ENCODE data around the gene NPHP1.
"Not testable (repeated sequence)": the region's sequence is repeated elsewhere in the genome, so short reads cannot be mapped to it uniquely, and the experiment has no call there.

The NPHP1 gene

GRCh38 chr2:110126906-110127305 is 77.9 kb downstream of the NPHP1 start:
- Mint-ChIP-seq H3K27me3 (peaks cover under 1% of the 10 kb centered on the region), H3K27ac (no peak overlapping the region), H3K36me3 (ENCODE audit: low read depth) (peaks cover 2% of the 10 kb centered on the region), H3K4me3 (no peak overlapping the region), H3K4me1 (peaks cover 15% of the 10 kb centered on the region), H3K9me3 (no peaks in the 10 kb centered on the region)
- DNase-seq (no peak), ATAC-seq (no peak)

- Mint-ChIP-seq H3K4me3 (no peak overlapping the region), H3K27ac (no peak overlapping the region), H3K4me1 (peaks cover 9% of the 10 kb centered on the region), H3K27me3 (peaks cover 2% of the 10 kb centered on the region), H3K36me3 (ENCODE audit: low read depth) (no peaks in the 10 kb centered on the region), H3K9me3 (no peaks in the 10 kb centered on the region)
- DNase-seq (no peak), ATAC-seq (no peak)
These were observed 78.6 kb downstream of the NPHP1 start for GRCh38 chr2:110126086-110126773.

DNA sequence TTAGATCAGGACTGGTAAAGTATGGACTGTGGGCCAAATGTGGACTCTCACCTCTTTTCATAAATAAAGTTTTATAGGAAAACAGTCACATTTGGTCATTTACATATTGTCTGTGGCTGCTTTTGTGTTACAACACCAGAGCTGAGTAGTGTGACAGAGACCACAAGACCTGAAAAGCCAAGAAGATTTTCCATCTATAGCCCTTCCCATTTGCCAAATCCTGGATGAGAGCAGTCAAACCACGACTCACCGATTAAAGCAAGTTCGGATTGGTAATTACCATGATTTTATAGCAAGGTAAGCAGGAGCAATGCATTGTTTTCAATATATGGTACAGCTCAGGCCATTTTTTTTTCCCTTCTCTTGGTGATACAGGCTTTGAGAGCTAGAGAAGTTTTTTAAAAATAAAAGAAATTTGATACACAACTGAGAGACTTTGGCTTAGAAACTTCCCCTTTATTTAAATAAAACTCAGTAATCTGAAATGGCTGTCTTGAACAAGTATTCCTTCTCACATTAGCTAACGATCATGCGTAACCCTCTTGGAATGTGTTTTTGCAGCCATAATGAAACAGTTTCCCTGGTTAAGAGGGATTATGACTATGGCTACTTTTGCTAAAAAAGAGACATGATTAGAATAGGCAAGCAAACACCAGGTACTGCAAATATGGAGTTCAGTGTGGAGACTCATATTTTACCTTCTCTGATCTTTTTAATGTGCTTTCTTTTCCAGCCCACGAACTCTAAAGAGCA is 79.7 kb downstream of the NPHP1 start:
- DNase-seq (no peak), ATAC-seq (no peak)
- no peak overlapping the region for H3K27ac Mint-ChIP-seq
- H3K4me1 Mint-ChIP-seq = peaks cover 6% of the 10 kb centered on the region
- H3K27me3 Mint-ChIP-seq = peaks cover 2% of the 10 kb centered on the region
- H3K9me3 Mint-ChIP-seq = no peaks in the 10 kb centered on the region
- no peak overlapping the region for H3K4me3 Mint-ChIP-seq
- no peaks in the 10 kb centered on the region for H3K36me3 Mint-ChIP-seq (ENCODE audit: low read depth)

GRCh38 chr2:110124038-110124825 is 80.6 kb downstream of the NPHP1 start:
- Mint-ChIP-seq H3K4me3 (no peak overlapping the region), H3K4me1 (peaks cover 6% of the 10 kb centered on the region), H3K36me3 (ENCODE audit: low read depth) (no peaks in the 10 kb centered on the region), H3K27me3 (peaks cover 5% of the 10 kb centered on the region), H3K9me3 (no peaks in the 10 kb centered on the region), H3K27ac (no peak overlapping the region)
- ATAC-seq (no peak), DNase-seq (no peak)

GRCh38 chr2:110121592-110121991 is 83.2 kb downstream of the NPHP1 start:
- peaks cover 6% of the 10 kb centered on the region for H3K4me1 Mint-ChIP-seq
- H3K27me3 Mint-ChIP-seq = peaks cover 27% of the 10 kb centered on the region
- DNase-seq = no peak
- no peak overlapping the region for H3K27ac Mint-ChIP-seq
- H3K4me3 Mint-ChIP-seq = no peak overlapping the region
- H3K36me3 Mint-ChIP-seq (ENCODE audit: low read depth) = no peaks in the 10 kb centered on the region
- H3K9me3 Mint-ChIP-seq = no peaks in the 10 kb centered on the region
- no peak for ATAC-seq

DNA sequence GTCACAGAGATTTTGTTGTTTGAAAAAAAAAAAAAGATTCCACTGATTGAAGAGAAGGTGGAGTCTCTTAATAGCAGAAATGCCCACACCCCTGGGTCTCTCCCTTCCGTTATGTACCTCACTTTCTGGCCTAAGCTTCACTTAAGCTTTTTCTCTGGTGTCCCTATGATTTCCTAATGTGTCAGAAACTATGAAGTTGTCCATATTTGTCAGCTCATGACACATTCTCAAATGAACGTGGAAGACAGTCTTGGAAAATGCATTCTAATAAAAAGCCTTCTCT is 83.8 kb downstream of the NPHP1 start:
- no peak overlapping the region for H3K4me3 Mint-ChIP-seq
- DNase-seq (no peak), ATAC-seq (no peak)
- peaks cover 3% of the 10 kb centered on the region for H3K4me1 Mint-ChIP-seq
- no peak overlapping the region for H3K27ac Mint-ChIP-seq
- H3K27me3 Mint-ChIP-seq = peaks cover 33% of the 10 kb centered on the region
- no peaks in the 10 kb centered on the region for H3K9me3 Mint-ChIP-seq
- H3K36me3 Mint-ChIP-seq (ENCODE audit: low read depth) = no peaks in the 10 kb centered on the region

- no peak for DNase-seq
- no peak for ATAC-seq
- Mint-ChIP-seq H3K27me3 (peaks cover 38% of the 10 kb centered on the region), H3K27ac (no peak overlapping the region), H3K4me3 (no peak overlapping the region), H3K9me3 (no peaks in the 10 kb centered on the region), H3K36me3 (ENCODE audit: low read depth) (no peaks in the 10 kb centered on the region), H3K4me1 (no peaks in the 10 kb centered on the region)
These were observed 84.4 kb downstream of the NPHP1 start for GRCh38 chr2:110120171-110121051.

DNA sequence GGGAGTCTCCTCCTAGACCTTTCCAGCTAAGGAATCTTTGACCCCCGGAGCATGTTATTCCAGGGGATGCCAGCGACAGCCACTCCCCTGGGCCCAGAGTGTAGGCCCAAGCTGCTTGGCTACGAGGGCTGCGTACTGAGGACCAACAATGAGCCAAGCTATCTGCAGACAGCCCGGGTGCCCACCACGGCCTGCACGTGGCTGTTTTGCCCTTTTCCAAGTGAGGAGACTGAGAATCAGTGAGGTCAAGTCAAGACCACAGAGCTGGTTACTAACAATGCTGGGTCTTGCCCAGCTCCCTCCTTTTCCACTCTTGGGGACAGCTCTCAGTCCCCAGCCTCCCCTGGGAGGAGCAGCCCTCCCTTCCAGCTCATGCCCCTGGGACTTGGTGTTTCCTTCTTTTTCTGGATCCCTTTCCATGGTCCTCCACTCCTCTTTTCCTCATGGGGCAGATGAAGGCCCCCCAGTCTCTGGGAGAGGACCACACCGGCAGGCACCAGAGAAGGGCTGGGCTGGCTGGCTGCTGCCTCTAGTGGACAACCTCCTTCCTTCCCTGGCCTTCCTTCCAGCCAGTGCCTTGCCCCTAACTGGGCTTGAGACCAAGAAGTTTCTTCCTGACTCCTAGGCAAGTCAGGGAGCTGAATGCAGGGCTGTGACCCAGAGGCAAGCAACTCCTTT is 88.6 kb downstream of the NPHP1 start:
- Mint-ChIP-seq H3K4me3 (no peak overlapping the region), H3K9me3 (peaks cover 6% of the 10 kb centered on the region), H3K36me3 (ENCODE audit: low read depth) (no peaks in the 10 kb centered on the region), H3K27me3 (peaks cover 67% of the 10 kb centered on the region), H3K4me1 (peaks cover 2% of the 10 kb centered on the region), H3K27ac (no peak overlapping the region)
- ATAC-seq = peak; percentile 25
- DNase-seq = no peak

GRCh38 chr2:110115291-110116032 is 89.4 kb downstream of the NPHP1 start, which contains the start of gene MALL:
Gene MALL (minus strand): TSS chr2:110115822. CDS start chr2:110115792, 30 bp downstream.
- Mint-ChIP-seq H3K4me3 (no peak within 1 kb of the TSS), H3K27me3 (peaks cover 72% of the 10 kb centered on the region), H3K36me3 (ENCODE audit: low read depth) (no peaks in the 10 kb centered on the region), H3K4me1 (peaks cover 2% of the 10 kb centered on the region), H3K9me3 (peaks cover 11% of the 10 kb centered on the region), H3K27ac (no peak within 1 kb of the TSS)
- DNase-seq (no peak), ATAC-seq (peak; percentile 55)

DNA sequence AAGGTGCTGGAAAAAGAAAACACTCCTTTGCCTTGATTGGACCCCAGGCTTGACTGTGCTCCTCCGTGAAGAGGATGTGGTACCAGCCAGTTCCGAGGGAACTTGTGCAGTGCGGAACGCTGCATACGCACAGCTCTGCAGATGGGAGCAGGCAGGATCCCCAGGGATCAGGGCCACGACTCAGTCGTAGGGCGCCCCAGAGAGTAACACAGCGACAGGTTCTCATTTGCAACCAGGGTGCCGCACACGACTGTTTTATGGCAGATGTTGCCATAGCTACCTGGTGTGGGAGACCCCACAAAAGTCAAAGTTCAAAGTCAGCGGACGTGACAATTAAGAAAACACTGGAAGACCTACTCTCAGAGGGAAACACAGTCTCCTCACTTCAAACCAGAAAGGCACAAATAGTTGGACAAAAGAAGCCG is 90.0 kb downstream of the NPHP1 start:
- no peak for ATAC-seq
- no peak overlapping the region for H3K27ac Mint-ChIP-seq
- no peak overlapping the region for H3K4me3 Mint-ChIP-seq
- H3K9me3 Mint-ChIP-seq = peaks cover 14% of the 10 kb centered on the region
- peaks cover 5% of the 10 kb centered on the region for H3K4me1 Mint-ChIP-seq
- no peaks in the 10 kb centered on the region for H3K36me3 Mint-ChIP-seq (ENCODE audit: low read depth)
- no peak for DNase-seq
- H3K27me3 Mint-ChIP-seq = peaks cover 76% of the 10 kb centered on the region

GRCh38 chr2:110113961-110114591 is 90.7 kb downstream of the NPHP1 start:
- no peak overlapping the region for H3K27ac Mint-ChIP-seq
- ATAC-seq (peak; percentile 42), DNase-seq (no peak)
- peaks cover 11% of the 10 kb centered on the region for H3K4me1 Mint-ChIP-seq
- H3K36me3 Mint-ChIP-seq (ENCODE audit: low read depth) = no peaks in the 10 kb centered on the region
- peaks cover 79% of the 10 kb centered on the region for H3K27me3 Mint-ChIP-seq
- H3K4me3 Mint-ChIP-seq = no peak overlapping the region
- peaks cover 14% of the 10 kb centered on the region for H3K9me3 Mint-ChIP-seq

- H3K27me3 Mint-ChIP-seq = peaks cover 66% of the 10 kb centered on the region
- not testable (repeated sequence) for ATAC-seq; H3K27ac Mint-ChIP-seq; H3K36me3 Mint-ChIP-seq (ENCODE audit: low read depth); DNase-seq; H3K4me3 Mint-ChIP-seq
- H3K4me1 Mint-ChIP-seq = peaks cover 11% of the 10 kb centered on the region
- peaks cover 14% of the 10 kb centered on the region for H3K9me3 Mint-ChIP-seq
These were observed 96.5 kb downstream of the NPHP1 start for GRCh38 chr2:110108291-110108690.
